PC-9 (cell line): ENCODE data around the gene MOV10.

ENCODE experiments used
- EZH2 ChIP-seq: fragments of 200-600 bp; sonication (generic); IDR thresholded peaks from 2 replicates; pipeline ENCODE4 v1.8.0; 2017; ENCODE audit warnings: antibody characterized with exemption, low read depth
- TF ChIP-seq, protein P1 (sequence below): fragments of 200-600 bp; sonication (generic); conservative IDR thresholded peaks from 2 replicates; pipeline ENCODE4 v1.6.1; 2017; ENCODE audit warnings: mixed run types, antibody characterized with exemption, mild to moderate bottlenecking, moderate library complexity

DNA sequence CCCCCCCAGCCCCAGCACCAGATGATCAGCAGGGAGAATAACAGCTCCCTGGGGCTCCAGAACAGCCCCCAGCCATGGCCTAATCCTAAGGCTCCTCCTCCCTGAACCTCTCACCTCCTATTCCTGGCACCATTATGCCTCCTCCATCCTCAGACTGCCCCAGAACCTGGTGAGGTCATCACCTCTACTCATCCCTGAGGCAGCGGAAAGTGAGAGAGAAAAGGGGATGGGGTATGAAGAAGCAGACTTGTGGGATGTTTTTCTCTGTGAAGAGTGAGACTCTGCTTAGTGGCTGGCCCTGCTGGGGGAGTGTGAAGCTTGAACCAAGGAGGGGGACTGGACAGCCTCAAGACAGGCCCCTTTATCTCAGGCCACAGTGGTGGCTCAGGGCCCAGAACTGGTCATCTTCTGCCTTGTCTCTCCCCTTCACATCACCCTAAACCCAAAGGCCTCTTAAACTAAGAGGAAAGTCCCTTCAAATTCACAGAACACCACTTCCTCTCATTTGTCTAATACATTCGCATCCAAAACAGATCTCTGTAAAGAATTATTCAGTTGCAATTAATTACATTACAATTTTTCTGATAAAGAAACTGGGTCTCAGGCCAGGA is 42.9 kb downstream of the MOV10 start:
- TF ChIP-seq, protein P1, sequence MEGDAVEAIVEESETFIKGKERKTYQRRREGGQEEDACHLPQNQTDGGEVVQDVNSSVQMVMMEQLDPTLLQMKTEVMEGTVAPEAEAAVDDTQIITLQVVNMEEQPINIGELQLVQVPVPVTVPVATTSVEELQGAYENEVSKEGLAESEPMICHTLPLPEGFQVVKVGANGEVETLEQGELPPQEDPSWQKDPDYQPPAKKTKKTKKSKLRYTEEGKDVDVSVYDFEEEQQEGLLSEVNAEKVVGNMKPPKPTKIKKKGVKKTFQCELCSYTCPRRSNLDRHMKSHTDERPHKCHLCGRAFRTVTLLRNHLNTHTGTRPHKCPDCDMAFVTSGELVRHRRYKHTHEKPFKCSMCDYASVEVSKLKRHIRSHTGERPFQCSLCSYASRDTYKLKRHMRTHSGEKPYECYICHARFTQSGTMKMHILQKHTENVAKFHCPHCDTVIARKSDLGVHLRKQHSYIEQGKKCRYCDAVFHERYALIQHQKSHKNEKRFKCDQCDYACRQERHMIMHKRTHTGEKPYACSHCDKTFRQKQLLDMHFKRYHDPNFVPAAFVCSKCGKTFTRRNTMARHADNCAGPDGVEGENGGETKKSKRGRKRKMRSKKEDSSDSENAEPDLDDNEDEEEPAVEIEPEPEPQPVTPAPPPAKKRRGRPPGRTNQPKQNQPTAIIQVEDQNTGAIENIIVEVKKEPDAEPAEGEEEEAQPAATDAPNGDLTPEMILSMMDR, result no peak
- no peak for TF ChIP-seq EZH2
